ENCODE data around the gene HSPA4L.
A peak's percentile ranks its signal among the peaks of the same experiment; 100 is the strongest.

Gene HSPA4L

DNA sequence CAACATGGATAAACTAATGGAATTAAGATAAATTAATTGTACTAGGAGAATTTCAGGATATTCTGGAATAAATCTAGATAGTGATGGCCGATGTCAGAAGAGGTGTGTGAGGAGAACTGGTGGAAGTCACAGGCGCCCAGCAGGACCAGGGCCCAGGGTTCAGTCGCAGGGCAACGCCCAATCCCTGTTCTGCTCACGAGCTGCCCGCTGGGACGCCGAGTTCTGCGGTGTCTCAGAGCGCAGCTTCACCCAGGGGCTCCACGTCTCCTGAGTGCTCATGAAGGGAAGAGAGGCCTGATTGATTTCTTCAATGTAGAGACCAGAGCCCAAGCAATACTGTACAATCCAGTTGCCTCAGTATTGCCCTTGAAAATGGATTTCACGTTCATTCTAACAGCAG is 1.5 kb upstream of the HSPA4L start:
- H3K9me3 ChIP-seq (ENCODE audit: insufficient read depth, low read length) = no peaks in the 10 kb centered on the region
- H3K36me3 ChIP-seq (ENCODE audit: low read length) = no peaks in the 10 kb centered on the region
- no peaks in the 10 kb centered on the region for H3K9me2 ChIP-seq (replicated peaks; ENCODE audit: insufficient read depth, low read length)
- no peak overlapping the region for H2AFZ ChIP-seq (ENCODE audit: low read depth, low read length, severe bottlenecking)
- no peak overlapping the region for H3K4me2 ChIP-seq (ENCODE audit: low read depth, low read length, poor library complexity, severe bottlenecking)
- no peaks in the 10 kb centered on the region for H3K27me3 ChIP-seq (ENCODE audit: low read length)
- TF ChIP-seq, protein P1, sequence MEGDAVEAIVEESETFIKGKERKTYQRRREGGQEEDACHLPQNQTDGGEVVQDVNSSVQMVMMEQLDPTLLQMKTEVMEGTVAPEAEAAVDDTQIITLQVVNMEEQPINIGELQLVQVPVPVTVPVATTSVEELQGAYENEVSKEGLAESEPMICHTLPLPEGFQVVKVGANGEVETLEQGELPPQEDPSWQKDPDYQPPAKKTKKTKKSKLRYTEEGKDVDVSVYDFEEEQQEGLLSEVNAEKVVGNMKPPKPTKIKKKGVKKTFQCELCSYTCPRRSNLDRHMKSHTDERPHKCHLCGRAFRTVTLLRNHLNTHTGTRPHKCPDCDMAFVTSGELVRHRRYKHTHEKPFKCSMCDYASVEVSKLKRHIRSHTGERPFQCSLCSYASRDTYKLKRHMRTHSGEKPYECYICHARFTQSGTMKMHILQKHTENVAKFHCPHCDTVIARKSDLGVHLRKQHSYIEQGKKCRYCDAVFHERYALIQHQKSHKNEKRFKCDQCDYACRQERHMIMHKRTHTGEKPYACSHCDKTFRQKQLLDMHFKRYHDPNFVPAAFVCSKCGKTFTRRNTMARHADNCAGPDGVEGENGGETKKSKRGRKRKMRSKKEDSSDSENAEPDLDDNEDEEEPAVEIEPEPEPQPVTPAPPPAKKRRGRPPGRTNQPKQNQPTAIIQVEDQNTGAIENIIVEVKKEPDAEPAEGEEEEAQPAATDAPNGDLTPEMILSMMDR (IDR thresholded peaks at IDR 0.05; ENCODE audit: insufficient read depth, low read length, poor library complexity, severe bottlenecking) = no peak
- no peak for TF ChIP-seq EZH2phosphoT487 (conservative IDR thresholded peaks at IDR 0.05; ENCODE audit: low read length)
- H3F3A ChIP-seq (ENCODE audit: insufficient read depth) = no peaks in the 10 kb centered on the region
- H4K20me1 ChIP-seq (ENCODE audit: low read depth, low read length) = no peaks in the 10 kb centered on the region
- H3K9ac ChIP-seq (ENCODE audit: low read length) = no peak overlapping the region
- no peaks in the 10 kb centered on the region for H3K79me2 ChIP-seq (ENCODE audit: insufficient read depth, low read length)
- H3K4me3 ChIP-seq (ENCODE audit: insufficient read depth, low read length, poor library complexity, severe bottlenecking) = no peak overlapping the region
- no peak overlapping the region for H3K27ac ChIP-seq (ENCODE audit: low read depth, low read length)

DNA sequence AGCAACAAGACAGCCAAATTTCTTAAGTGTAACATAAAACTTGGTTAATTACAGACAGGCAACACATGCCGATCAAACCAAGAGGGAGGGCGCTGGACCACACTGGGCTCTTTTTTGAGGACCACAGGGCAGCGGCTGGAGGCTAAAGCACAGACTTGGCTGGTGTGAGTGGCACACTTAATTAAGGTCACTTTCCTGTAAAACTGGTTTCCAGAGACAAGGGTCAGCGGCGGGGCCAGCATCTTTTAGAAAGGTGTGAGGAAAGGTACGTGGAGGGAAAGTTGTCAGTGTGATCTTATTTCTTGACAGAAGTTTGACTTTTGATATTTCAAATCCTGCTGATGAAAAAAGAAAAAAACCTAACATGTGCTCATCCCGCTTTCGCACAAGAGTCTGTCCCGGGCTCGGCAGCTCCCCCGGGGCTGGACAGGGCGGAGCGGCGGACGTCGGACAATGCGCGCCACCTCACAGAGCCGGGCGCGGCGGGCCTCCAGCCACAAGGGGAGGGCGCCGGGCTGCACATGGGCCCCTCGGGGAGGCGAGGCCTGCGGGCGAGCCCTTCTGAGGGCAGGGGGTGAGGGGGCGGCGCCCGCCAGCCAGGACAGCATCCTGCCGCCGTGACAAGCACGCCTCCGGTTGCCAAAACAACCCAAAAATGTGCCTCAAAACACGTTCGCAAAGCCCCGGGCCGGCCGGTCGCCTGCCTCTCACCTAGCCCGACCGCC is 660 bp upstream of the HSPA4L start:
- Histone ChIP-seq H3K9me2 (replicated peaks; ENCODE audit: insufficient read depth, low read length) (no peaks in the 10 kb centered on the region), H3K27me3 (ENCODE audit: low read length) (no peaks in the 10 kb centered on the region), H3K9ac (ENCODE audit: low read length) (peak overlapping the region; percentile 70), H3K36me3 (ENCODE audit: low read length) (no peaks in the 10 kb centered on the region), H4K20me1 (ENCODE audit: low read depth, low read length) (no peaks in the 10 kb centered on the region), H3K9me3 (ENCODE audit: insufficient read depth, low read length) (no peaks in the 10 kb centered on the region), H3K79me2 (ENCODE audit: insufficient read depth, low read length) (no peaks in the 10 kb centered on the region), H2AFZ (ENCODE audit: low read depth, low read length, severe bottlenecking) (peak overlapping the region; percentile 89), H3K4me2 (ENCODE audit: low read depth, low read length, poor library complexity, severe bottlenecking) (peak overlapping the region; percentile 64), H3K4me3 (ENCODE audit: insufficient read depth, low read length, poor library complexity, severe bottlenecking) (peak overlapping the region; percentile 68), H3K27ac (ENCODE audit: low read depth, low read length) (no peak overlapping the region), H3F3A (ENCODE audit: insufficient read depth) (no peaks in the 10 kb centered on the region)
- TF ChIP-seq EZH2phosphoT487 (conservative IDR thresholded peaks at IDR 0.05; ENCODE audit: low read length) = no peak
- TF ChIP-seq, protein P1 (IDR thresholded peaks at IDR 0.05; ENCODE audit: insufficient read depth, low read length, poor library complexity, severe bottlenecking) = no peak

DNA sequence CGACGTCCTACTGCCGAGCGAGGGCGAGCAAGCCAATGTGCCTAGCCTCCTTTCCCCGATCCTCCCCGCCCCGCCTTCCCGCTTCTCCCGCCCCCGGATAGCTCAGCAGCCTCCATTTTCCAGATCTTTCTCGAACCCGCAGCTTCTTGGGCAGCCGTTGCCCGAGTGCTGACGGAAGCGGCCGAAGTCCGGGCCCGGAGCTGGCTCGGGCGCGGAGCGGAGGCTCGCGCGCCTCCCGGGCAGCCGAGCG is 172 bp upstream of the HSPA4L start:
- H3K27ac ChIP-seq (ENCODE audit: low read depth, low read length) = no peak overlapping the region
- no peaks in the 10 kb centered on the region for H4K20me1 ChIP-seq (ENCODE audit: low read depth, low read length)
- no peaks in the 10 kb centered on the region for H3K79me2 ChIP-seq (ENCODE audit: insufficient read depth, low read length)
- H2AFZ ChIP-seq (ENCODE audit: low read depth, low read length, severe bottlenecking) = peak overlapping the region; percentile 89
- H3K9me2 ChIP-seq (replicated peaks; ENCODE audit: insufficient read depth, low read length) = no peaks in the 10 kb centered on the region
- no peaks in the 10 kb centered on the region for H3K27me3 ChIP-seq (ENCODE audit: low read length)
- H3K9ac ChIP-seq (ENCODE audit: low read length) = peak overlapping the region; percentile 70
- no peak for TF ChIP-seq EZH2phosphoT487 (conservative IDR thresholded peaks at IDR 0.05; ENCODE audit: low read length)
- TF ChIP-seq, protein P1 (IDR thresholded peaks at IDR 0.05; ENCODE audit: insufficient read depth, low read length, poor library complexity, severe bottlenecking) = no peak
- no peaks in the 10 kb centered on the region for H3K9me3 ChIP-seq (ENCODE audit: insufficient read depth, low read length)
- H3K4me3 ChIP-seq (ENCODE audit: insufficient read depth, low read length, poor library complexity, severe bottlenecking) = peak overlapping the region; percentile 68
- peak overlapping the region; percentile 64 for H3K4me2 ChIP-seq (ENCODE audit: low read depth, low read length, poor library complexity, severe bottlenecking)
- H3K36me3 ChIP-seq (ENCODE audit: low read length) = no peaks in the 10 kb centered on the region
- H3F3A ChIP-seq (ENCODE audit: insufficient read depth) = no peaks in the 10 kb centered on the region
